Erythroblast (primary cell): ENCODE measurements around the gene CGNL1.

Experiments
- GATA1 ChIP-seq: IDR thresholded peaks from 2 replicates; pipeline ENCODE4 v1.6.1; 2011; ENCODE audit warnings: low read depth, mild to moderate bottlenecking, control low read depth, low read length, moderate library complexity
- POLR2A ChIP-seq: IDR thresholded peaks from 2 replicates; pipeline ENCODE4 v1.6.1; 2011; ENCODE audit warnings: mild to moderate bottlenecking, low read length

- TF ChIP-seq POLR2A (no peak), GATA1 (no peak)
These were observed 177.9 kb downstream of the CGNL1 start for GRCh38 chr15:57554063-57554811.
